HG03565 (cell line): ENCODE results near the gene RIN1.
"Not testable (repeated sequence)": the region's sequence is repeated elsewhere in the genome, so short reads cannot be mapped to it uniquely, and the experiment has no call there.

Experiments
- ATAC-seq: cut with Tn5 transposase; IDR thresholded peaks from one replicate; pipeline ENCODE4 v1.9.1; 2021; ENCODE audit warnings: mild to moderate bottlenecking, moderate library complexity; ENCODE audit not compliant: unreplicated experiment

RIN1 gene, protein sequence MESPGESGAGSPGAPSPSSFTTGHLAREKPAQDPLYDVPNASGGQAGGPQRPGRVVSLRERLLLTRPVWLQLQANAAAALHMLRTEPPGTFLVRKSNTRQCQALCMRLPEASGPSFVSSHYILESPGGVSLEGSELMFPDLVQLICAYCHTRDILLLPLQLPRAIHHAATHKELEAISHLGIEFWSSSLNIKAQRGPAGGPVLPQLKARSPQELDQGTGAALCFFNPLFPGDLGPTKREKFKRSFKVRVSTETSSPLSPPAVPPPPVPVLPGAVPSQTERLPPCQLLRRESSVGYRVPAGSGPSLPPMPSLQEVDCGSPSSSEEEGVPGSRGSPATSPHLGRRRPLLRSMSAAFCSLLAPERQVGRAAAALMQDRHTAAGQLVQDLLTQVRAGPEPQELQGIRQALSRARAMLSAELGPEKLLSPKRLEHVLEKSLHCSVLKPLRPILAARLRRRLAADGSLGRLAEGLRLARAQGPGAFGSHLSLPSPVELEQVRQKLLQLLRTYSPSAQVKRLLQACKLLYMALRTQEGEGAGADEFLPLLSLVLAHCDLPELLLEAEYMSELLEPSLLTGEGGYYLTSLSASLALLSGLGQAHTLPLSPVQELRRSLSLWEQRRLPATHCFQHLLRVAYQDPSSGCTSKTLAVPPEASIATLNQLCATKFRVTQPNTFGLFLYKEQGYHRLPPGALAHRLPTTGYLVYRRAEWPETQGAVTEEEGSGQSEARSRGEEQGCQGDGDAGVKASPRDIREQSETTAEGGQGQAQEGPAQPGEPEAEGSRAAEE

DNA sequence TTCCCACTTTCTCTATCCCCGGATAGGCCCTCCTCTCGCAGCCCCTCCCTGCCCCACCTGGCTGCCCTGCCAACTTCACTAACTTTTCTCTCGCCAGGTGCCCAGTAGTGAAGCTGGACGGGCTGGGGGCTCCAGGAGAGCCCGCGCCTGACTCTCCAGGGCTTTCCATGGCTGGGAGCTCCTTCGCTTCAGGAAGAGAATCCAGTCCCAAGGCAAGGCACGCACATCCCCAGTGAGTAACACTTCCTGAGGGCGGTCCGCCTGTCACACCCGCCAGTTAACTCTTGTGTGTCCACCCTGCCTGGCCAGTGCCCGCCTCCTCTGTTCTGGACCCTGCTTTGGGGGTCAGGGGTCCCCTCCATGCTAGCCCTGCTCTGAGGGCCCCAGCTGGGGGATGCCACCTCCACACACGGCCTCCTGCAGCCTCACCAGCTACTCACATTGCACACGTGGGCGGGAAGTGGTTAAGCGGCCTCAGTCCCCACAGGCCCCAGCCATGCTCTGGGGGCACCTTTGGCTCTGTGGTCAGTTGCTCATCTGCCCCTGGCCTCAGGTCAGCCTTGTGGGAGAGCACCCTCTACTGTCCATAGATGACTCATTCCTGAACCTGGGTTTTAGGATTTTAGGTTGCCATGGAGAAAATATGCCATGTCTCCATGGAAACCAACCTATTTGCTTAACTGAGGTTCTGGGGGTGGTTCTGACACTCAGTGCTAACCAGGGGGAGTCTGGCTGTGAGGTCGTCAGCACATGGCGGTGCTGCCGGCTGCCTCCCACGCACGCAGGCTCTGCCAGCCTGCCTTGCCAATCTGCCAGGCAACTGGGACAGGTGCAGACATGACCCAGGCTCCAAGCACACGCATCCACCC lies at the start of gene RIN1:
Gene RIN1 (minus strand): TSS at position 201 of the 869 bp plus-strand sequence. CDS start 32 bp downstream, at position 169.
- ATAC-seq = no peak

DNA sequence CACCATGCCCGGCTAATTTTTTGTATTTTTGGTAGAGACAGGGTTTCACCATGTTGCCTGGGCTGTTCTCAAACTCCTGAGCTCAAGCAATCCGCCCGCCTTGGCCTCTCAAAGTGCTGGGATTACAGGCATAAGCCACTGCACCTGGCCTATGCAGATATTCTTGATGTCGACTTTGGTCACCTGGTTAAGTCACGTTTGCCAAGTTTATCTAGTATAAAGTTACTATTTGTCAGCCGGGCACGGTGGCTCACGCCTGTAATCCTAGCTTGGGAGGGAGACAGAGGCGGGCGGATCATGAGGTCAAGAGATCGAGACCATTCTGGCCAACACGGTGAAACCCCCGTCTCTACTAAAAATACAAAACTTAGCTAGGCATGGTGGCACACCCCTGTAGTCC lies 48.1 kb upstream of the RIN1 start:
- not testable (repeated sequence) for ATAC-seq

DNA sequence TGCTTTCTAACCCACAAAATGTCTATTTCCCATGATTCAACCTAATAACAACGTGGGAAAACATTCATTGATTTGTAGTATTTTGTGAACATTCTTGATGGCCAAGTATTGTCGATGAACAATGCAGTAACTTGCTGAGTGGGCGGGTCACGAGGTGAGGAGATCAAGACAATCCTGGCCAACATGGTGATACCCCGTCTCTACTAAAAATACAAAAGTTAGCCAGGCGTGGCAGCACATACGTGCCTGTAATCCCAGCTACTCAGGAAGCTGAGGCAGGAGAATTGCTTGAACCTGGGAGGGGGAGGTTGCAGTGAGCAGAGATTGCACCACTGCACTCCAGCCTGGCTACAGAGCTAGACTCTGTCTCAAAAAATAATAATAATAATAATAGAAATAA lies 44.0 kb upstream of the RIN1 start:
- ATAC-seq = not testable (repeated sequence)

DNA sequence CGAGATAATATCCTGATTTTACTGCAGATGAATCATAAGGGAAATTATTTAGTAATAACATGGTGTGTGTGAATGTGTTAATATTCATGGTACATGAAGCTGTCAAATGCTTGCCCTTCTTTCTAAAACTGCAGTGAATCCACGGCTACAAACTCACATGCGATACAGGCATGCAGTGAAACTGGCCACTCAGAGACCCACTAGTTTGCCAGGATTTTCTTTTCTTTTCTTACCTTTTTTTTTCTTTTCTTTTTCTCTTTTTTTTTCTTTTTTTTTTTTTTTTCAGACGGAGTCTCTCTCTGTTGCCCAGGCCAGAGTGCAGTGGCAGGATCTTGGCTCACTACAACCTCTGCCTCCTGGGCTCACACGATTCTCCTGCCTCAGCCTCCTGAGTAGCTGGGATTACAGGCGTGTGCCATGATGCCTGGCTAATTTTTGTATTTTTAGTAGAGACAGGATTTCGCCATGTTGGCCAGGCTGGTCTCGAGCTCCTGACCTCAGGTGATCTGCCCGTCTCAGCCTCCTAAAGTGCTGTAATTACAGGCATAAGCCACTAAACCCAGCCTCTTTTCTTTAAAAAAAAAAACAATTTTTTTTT lies 37.6 kb upstream of the RIN1 start:
- ATAC-seq = not testable (repeated sequence)

DNA sequence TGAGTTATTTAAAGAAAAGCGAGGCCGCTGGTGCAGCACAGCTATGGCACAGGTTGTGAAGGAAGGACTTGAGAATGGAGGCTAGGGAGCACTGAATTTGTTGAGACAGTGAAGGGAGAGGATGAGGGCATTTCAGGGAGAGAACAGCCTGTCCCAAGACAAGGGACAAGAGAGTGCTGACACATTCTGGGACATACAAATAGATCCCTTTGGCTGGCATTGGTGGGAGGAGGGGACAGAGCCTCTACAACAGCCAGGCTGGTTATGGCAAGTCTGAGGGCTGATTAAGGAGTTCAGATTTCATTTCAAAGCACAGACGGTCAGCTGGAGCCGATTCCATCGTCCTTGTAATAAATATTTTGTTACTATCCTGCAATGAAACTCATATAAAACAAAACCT lies 37.0 kb upstream of the RIN1 start:
- no peak for ATAC-seq

DNA sequence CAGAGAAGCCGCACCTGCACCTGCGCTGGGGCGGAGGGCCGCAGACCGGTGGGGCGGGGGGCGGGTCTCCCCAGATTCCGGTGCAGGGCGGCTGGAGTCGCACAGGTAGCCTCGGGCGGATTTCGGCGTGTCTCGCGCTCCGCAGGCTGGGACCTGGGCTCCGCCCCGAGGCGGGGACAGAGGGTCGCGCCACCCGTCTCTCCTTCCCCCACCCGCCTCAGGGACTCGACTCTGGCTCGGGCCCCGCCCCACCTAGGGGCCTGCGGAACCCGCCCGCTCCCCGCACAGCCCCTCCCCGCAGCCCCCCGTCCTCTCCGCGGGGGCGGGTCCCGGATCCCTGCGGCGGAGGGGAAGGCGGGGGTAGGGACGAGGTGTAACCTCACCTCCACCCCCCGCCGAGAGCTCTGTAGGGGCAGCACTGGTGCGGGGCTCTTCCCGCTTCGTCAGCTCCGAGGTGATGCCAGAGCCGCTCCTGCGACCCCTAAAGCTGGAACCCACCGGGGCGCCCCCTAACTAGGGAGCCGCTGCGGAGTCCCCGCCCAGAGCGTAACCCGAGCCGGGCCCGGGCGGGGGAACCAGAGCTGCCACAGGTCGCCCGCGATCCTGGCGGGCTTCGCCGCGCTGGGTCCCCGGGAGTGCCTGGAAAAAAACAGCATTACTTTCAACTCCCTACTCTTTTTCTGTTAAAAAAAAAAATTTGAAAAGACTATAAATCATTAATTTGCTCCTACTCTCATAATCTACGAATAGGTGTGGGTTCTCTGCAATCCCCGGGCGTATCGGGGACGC lies 35.6 kb upstream of the RIN1 start, which contains the start of gene SLC29A2:
Gene SLC29A2 (minus strand): TSS at position 134 of the 789 bp plus-strand sequence. CDS start 169 bp downstream, outside the sequence.
- ATAC-seq = peak; percentile 51

DNA sequence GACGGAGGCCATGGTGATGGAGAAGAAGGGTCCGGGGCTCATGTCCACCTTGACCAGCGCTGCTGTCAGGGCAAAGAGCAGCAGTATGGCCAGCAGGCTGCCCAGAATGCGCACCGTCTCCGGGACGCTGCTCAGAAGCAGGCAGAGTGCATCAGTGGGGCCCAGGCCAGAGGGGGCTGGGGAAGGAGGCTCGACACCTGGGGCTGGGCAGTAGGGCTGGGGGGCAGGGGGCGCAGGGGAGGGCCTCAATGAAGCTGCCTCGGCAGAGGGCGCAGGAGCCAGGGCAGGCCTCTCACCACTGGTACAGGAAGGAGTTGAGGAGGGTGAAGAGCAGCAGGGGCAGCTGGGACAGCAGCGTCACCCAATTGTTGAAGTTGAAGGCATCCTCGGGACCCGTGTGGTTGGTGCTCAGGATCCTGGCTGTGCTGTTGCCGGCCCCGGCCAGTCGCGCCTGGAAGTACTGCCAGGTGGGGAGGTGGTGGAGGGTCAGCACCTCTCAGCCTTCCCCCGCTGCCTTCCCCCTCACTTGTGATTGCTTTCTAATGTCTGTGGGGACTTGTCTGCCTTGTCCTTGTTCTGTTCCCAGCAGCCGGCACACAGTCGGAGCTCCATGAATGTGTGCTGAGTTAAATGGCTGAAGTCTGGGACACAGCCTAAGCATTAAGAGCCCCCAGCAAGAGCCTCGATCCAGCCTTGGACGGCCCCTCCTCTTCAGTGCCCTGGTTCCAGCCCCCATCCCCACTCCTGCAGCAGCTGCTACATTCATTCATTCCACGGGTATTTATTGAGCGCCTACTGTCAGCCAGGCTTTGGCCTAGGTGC lies 33.0 kb upstream of the RIN1 start:
- ATAC-seq = no peak

DNA sequence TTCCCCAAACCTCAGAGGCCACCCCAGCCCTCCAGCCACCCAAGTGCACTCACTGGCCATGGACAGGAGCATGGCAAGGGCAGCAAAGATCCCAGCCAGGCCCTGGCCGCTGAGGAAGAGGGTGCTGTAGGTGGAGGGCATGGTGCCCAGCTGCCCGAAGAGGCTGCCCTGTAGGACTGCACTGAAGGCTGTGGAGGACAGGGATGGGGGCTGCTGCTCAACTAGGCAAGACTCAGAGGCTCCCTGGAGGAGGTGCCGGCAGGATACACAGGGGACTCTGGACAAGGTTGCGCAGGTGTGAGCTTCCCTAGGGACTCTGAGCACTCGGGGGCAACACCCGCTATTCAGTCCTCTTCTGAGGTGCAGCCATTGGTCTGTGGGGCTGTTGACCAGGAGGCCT lies 32.2 kb upstream of the RIN1 start:
- ATAC-seq = no peak

DNA sequence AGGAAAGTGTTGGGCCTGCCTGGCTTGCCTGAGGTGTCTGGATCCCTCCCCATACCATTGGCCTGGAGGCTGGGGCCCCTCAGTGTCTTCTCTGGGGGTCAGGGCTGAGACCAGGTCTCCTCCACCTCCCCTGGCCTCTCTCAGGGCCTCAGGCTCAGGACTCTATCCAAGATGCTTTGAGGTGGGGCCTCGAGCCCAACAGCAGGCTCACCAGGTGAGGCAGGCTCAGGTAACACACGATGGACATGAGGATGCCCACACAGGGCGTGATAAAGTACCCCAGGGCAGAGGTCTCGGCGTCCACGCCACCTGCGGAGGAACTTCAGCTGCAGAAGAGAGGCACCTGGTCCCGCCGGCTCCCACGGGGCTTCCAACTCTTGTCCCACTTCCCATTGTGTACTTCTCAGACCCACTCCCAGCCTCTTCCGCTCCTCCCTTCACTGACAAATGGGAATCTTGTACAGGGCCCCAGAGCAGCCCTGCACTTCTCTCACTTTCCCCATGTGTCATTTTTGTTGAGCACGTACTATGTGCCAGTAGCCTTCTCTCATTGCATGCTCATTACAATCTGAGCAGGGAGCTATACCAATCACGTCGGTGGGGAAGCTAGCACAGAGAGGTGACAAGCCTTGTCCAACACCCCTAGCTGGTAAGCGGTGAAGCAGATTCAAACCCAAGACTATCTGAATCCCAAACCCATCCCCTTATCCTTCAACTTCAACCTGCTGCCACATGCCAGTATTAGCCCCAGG lies 31.5 kb upstream of the RIN1 start:
- ATAC-seq = no peak

DNA sequence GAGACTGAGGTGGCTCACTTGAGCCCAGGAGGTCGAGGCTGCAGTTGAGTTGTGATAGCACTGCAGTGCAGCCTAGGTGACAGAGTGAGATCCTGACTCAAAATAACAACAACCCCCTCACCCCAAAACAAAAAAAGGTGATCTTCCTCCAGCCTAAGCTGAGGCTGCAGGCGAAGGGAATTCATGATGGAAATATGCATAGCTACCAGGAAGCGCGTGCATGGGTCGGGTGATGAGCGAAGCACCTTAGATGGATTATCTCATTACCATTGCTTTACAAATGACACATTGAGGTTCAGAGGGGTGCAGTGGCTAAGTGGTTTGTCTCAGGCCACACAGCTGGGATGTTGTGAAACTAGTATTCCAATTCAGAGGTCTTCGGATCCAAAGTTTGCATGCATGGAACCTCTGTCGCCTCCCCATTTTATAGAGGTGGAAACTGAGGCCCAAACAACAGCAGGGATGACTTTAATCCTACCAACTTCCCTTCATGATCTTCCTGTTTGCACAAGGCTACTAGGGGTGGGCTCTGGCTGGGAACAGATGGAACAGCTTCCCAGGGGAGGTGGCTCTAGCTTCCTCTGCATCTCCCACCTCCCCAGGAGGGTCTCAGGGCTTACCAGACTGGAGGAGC lies 30.7 kb upstream of the RIN1 start:
- ATAC-seq = no peak

DNA sequence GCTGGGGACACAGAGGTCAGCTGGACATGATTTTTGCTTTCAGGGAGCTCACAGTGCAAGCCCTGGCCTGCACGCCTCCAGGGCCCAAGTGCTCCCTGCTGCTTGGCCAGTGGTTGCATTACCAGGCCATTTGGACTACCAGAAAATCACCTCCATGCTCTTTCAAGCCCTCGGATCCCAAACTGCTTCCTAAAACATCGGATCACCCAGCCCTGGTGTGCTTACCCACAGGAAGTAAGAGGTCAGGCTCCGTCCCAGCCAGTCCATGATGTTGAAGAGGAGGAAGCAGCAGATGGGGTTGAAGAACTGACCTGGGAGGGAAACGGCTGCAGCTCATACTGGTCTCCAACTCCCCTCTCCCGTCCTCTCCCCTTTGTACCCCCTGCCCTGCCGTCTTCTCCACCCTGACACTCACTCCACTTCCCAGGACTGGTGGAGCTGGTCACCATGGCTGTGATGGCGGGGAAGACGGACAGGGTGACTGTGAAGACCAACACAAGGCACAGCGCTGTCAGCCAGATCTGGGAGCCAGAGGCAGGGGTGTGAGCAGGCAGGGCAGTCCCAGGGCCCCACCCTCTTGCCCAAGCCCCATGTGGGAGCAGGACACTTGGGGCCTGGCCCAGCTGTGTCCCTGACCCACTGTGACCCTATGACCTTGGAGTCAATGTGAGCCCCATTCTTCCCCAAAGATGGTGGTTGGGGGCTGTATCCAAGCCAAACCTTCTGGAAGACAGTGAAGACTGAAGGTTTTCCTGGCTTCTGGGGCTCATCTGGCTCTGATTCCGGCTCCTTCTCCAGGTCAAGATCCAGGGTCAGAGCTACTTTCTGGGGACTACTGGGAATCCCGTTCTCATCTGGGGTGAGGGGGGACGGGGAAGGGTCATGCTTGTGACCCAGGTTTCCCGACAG lies 29.7 kb upstream of the RIN1 start:
- ATAC-seq = no peak

DNA sequence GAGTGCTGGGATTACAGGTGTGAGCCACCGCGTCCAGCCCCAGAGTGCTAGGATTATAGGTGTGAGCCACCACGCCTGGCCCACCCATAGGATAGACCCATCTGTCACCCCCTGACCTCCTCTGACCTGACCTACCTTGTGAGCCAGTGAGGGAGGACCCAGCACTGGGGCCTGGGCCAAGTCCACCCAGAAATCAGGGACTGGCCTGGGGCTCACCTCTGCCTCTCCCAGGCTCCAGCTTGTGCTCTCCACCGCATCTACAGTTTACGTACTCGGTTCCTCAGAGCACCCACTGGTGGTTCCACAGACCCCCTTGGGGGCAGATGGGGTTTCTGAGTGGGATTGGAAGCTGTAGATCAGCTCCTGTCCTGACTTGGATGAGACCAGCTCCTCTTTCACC lies 28.9 kb upstream of the RIN1 start:
- ATAC-seq = no peak

DNA sequence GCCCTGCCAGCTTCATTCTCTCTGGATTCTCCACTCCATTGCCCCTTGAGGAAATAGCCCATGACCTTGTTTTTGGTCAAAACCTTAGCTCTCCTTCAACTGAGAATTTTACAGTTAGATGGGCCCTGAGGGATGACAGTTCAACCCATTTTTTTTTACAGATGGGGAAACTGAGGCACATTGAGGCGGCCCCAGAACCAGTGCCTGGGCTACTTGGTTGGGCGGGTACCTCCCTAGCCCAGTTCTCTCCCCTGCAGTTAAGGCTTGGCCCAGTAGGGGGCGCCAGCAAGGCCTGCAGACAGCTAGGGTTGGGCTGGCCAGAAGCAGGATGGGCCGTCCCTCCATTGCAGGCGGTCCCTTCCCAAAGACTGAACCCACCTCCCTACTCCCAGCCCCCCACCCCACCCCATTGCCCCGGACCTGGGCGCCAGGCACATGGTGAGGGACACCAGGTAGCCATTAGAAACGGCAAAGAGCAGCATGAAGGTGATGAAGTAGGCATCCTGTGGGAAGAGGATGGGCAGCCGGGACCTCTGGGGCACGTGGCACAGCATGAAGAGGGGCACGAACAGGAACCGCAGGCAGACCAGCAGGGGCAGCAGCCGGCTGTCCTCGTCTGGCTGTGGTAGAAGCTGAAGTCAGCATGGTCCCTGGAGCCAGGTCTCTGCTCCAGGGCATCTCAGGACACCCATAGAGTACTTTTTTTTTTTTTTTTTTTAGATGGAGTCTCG lies 27.7 kb upstream of the RIN1 start:
- ATAC-seq = no peak

DNA sequence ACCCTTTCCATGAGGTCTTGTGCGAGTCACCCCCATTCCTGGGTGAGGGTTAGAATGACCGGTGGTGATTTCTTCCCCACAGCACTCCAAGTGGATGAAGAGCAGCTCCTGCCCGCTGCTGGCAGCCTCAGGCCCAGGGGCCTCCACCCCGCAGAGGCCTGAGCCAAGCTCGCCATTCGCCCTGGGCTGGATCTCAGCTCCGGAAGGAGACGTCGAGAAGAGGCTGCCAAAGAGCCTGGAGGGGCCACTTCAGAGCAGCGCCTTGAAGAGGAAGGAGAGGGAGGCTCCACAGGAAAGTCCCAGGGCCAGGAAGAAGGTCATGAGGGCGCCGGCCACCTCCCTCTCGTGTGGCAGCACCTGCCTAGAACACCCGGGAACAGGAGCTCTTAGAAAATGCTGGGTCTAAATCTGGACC lies 27.0 kb upstream of the RIN1 start:
- no peak for ATAC-seq

DNA sequence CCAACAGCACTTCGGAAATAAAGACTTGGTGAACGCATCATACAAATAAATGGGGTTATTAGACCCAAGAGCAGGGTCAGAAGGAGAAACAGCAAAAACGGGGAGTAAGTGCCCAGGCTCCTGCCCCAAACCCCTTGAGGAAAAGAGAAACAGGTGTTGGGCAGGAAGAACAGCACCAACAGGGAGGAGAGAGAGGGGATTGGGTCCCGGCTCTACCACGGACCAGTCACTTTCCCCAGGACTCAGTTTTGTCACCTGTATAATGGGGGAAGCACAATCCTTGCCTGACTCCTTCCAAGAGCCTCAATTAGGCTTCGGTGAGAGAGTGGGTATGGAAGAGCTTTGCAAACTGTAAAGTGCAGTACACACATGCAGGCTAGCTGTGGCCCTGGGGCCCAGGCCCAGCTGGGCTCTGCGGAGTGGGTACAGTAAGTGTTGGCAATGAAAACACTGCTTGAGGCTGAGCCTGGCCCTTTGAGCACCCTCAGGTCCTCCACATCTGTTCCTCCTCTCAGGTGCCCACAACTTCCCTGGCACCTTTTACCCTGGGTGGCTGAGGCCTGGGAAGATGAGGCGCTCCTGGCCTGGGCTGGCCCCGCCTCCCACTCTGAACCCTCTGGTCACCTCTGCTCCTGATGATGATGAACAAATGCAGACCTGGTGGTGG lies 26.4 kb upstream of the RIN1 start:
- ATAC-seq = no peak
